GM19328 (cell line): Measurements from ENCODE around the gene CAMK2N2.

ENCODE experiments used
- ATAC-seq: cut with Tn5 transposase; IDR thresholded peaks from one replicate; pipeline ENCODE4 v1.9.1; 2021; ENCODE audit warnings: mild to moderate bottlenecking, moderate library complexity; ENCODE audit not compliant: unreplicated experiment

The CAMK2N2 gene

GRCh38 chr3:184223946-184224345 is 37.4 kb downstream of the CAMK2N2 start:
- no peak for ATAC-seq

GRCh38 chr3:184222521-184222920 is 38.8 kb downstream of the CAMK2N2 start:
- ATAC-seq: no peak

DNA sequence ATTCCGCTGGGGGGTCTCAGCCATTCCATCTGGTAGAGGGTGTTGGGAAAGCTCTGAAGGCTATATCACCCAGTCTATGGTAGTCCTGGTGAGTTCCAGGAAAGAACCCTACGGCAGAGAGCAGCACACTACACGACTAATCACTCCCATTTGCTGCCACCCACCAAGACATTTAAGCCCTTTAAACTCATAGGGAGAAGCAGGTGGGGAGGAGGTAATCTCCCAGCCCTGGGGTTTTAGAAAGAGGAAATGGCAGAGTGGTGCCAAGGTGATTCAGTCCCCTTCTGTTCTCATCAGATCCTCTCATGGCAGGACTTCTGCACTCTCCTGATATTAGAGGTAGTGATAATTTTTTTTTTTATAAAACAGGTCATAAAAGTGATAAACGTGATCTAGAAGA is 42.5 kb downstream of the CAMK2N2 start:
- ATAC-seq: no peak

GRCh38 chr3:184211718-184212117 is 49.6 kb downstream of the CAMK2N2 start:
- no peak for ATAC-seq

GRCh38 chr3:184211297-184211696 is 50.1 kb downstream of the CAMK2N2 start:
- ATAC-seq: no peak
